Measurements from ENCODE around the gene CD70. TPM values are rescaled to one million over a fixed set of nuclear protein-coding genes. Genes with fewer than 3 reads are reported as not detected.

The CD70 gene
- total RNA-seq, 4 donors from 2014 or later = not detected

DNA sequence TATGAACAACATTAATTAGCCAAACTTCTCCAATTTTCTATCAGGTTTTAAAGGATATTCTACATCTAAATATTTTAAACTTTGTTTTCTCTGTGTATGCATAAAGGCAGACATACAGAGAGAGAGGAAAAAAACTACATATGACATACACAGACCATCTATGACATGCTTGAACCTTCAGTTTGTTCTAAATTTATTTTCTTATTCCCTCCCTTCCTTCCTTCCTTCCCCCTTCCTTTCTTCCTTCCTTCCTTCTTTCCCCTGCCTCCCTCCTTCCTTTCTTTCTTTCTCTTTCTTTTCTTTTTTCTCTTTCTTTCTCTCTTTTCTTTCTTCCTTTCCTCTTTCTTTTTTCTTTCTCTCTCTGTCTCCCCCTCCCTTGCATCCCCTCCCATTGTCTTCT lies 35.8 kb upstream of the CD70 start:
- intact Hi-C loops (cut with DNase I; ENCODE audit: low total_unique reads) = no loop called here
- TF ChIP-seq POLR2A (IDR thresholded peaks at IDR 0.05) = no peak
- TF ChIP-seq, protein P1, sequence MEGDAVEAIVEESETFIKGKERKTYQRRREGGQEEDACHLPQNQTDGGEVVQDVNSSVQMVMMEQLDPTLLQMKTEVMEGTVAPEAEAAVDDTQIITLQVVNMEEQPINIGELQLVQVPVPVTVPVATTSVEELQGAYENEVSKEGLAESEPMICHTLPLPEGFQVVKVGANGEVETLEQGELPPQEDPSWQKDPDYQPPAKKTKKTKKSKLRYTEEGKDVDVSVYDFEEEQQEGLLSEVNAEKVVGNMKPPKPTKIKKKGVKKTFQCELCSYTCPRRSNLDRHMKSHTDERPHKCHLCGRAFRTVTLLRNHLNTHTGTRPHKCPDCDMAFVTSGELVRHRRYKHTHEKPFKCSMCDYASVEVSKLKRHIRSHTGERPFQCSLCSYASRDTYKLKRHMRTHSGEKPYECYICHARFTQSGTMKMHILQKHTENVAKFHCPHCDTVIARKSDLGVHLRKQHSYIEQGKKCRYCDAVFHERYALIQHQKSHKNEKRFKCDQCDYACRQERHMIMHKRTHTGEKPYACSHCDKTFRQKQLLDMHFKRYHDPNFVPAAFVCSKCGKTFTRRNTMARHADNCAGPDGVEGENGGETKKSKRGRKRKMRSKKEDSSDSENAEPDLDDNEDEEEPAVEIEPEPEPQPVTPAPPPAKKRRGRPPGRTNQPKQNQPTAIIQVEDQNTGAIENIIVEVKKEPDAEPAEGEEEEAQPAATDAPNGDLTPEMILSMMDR (IDR thresholded peaks at IDR 0.05) = no peak

DNA sequence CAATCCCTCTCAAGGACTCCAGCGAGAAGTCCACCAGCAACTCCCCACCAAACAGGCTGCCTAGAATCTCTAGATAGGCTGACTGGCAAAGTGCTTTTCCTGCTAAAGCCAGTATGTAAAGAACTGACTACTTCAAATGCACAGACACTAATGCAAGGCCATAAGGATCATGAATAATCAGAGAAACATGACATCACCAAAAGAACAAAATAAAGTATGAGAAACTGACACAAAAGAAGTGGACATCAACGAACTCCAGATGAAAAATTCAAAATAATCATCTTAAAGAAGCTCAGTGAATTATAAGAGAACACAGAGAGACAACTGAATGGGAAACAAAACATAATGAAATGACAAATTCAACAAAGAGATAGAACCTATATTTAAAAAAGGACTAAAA lies 26.4 kb upstream of the CD70 start:
- TF ChIP-seq, protein P1 (IDR thresholded peaks at IDR 0.05) = no peak
- TF ChIP-seq POLR2A (IDR thresholded peaks at IDR 0.05) = no peak
- no peak overlapping the region for H3K4me3 ChIP-seq (ENCODE audit: low read depth, poor library complexity, severe bottlenecking)
- WGBS, 2 donors = 69 to 75% methylated on average over 2 of the region's 2 CpGs
- no peak for DNase-seq (ENCODE audit: low spot score in 2 of 2)
- intact Hi-C loops (cut with DNase I; ENCODE audit: low total_unique reads) = no loop called here

More for the DNA sequence above, 35.8 kb upstream of the CD70 start:
- no peak overlapping the region for H3K4me3 ChIP-seq (ENCODE audit: low read depth, poor library complexity, severe bottlenecking)
- DNase-seq (ENCODE audit: low spot score in 2 of 2) = no peak

DNA sequence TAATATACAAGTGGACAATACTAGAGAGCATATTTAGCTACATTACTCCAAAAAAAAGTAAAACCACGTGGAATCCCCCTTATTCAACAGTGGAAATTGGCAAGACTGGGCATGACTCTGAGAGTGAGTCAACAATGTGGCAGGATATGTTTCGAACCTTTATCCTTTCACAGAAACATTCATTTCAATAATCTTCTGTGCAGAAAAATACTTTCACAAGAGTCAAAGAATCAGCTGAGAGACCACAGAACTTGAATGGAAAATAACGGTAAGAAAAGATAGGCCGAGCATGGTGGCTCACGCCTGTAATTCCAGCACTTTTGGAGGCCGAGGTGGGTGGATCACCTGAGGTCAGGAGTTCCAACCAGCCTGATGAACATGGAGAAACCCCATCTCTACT lies 25.1 kb upstream of the CD70 start:
- intact Hi-C loops (cut with DNase I; ENCODE audit: low total_unique reads) = no loop called here
- WGBS, 2 donors = 57 to 62% methylated on average over 6 of the region's 6 CpGs
- H3K4me3 ChIP-seq (ENCODE audit: low read depth, poor library complexity, severe bottlenecking) = no peak overlapping the region
- no peak for TF ChIP-seq POLR2A (IDR thresholded peaks at IDR 0.05)
- TF ChIP-seq, protein P1 (IDR thresholded peaks at IDR 0.05) = no peak
- no peak for DNase-seq (ENCODE audit: low spot score in 2 of 2)

DNA sequence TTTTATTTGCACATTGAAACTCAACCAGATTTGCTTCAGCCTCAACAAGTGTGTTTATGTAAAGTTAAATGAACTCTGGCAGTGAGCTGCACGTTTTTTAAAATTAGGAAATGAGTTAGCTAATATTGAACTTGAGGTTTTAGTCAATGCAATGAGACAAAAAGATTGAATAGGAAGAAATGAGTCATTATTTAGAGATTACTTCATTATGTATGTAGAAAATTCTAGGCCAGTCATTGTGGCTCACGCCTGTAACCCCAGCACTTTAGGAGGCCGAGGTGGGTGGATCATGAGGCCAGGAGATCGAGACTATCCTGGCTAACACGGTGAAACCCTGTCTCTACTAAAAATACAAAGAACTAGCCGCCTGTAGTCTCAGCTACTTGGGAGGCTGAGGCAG lies 22.8 kb upstream of the CD70 start:
- intact Hi-C loops (cut with DNase I; ENCODE audit: low total_unique reads) = no loop called here
- TF ChIP-seq, protein P1 (IDR thresholded peaks at IDR 0.05) = no peak
- TF ChIP-seq POLR2A (IDR thresholded peaks at IDR 0.05) = no peak
- DNase-seq (ENCODE audit: low spot score in 2 of 2) = no peak
- 65 to 69% methylated on average over 6 of the region's 6 CpGs for WGBS, 2 donors
- no peak overlapping the region for H3K4me3 ChIP-seq (ENCODE audit: low read depth, poor library complexity, severe bottlenecking)

DNA sequence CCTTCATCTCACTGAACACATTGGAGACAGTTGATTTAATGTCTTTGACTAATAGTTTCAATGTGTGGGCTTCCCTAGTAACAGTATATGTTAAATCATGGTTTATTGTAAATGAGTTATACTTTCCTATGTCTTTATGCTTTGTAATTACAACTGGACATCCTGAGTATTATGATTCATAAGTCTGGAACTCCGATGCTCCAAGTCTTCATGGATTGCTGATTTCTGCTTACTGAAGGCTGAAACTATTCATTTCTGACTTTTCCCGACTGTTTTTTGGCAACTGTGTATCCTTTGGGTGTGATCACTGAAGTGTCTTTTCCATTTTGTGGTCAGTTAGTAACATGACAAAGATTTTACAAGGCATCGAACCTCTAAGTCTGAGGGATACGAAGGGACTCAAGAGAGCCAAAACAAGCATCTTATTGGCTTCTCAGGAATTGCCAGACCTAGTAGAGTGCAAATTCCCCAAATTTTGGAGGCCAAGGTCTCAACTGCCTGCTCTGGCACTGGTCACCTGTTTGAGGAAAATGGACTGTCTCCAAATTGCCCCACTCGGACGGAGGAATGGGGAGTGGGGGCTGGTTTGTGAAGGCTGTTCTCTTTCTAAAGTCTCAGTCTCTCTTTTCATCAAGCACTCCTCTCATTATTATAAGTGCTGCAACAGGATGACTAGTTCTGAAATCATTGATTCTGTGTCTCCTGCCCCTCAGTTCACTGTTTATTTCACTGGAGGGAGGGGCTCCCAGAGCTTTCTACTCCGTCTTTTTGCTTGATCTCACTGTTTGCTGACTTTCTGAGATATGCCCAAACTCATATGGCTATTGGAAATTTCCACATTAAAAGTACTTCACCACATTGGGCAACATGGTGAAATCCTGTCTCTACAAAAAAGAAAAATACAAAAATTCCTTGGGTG lies 20.2 kb upstream of the CD70 start:
- WGBS, 2 donors = 44 to 47% methylated on average over 7 of the region's 7 CpGs
- H3K4me3 ChIP-seq (ENCODE audit: low read depth, poor library complexity, severe bottlenecking) = no peak overlapping the region
- TF ChIP-seq, protein P1 (IDR thresholded peaks at IDR 0.05) = no peak
- TF ChIP-seq POLR2A (IDR thresholded peaks at IDR 0.05) = no peak
- DNase-seq (ENCODE audit: low spot score in 2 of 2) = peak in 1 of 2 donors; percentile 31
- intact Hi-C loops (cut with DNase I; ENCODE audit: low total_unique reads) = no loop called here

Measured in lower leg skin (tissue), 4 donors.